HCT116 (cell line): ENCODE results near the gene KRTCAP2. TPM values are rescaled to one million over a fixed set of nuclear protein-coding genes. Genes with fewer than 3 reads are reported as not detected.

Source experiments
- microRNA counts: library from miRNA; unstranded; fragments of <30 nt; microRNA quantifications from one replicate; lab custom pipeline; 2015
- total RNA-seq: library from RNA; stranded (reverse); gene quantifications from one replicate; pipeline ENCODE4 v1.2.1, GENCODE V29; 2021; ENCODE audit not compliant: unreplicated experiment

The KRTCAP2 gene
- total RNA-seq, 1 experiment from 2014 or later = 143 TPM

MicroRNA genes within 50 kb of the gene (microRNA counts, 767-probe panel; counts per million panel counts)
- microRNA hsa-miR-92b-3p (lab: Ali Mortazavi, UCI) = not detected

Other genes with a start within 250 kb of the KRTCAP2 start
- gene PMVK, start 236.6 kb downstream of the KRTCAP2 start, total RNA-seq = 24.0 TPM
- gene PBXIP1, start 217.2 kb downstream of the KRTCAP2 start, total RNA-seq = 12.6 TPM
- gene PYGO2, start 211.5 kb downstream of the KRTCAP2 start, total RNA-seq = 37.2 TPM
- 148 TPM for gene SHC1, start 202.6 kb downstream of the KRTCAP2 start, total RNA-seq
- 229 TPM for gene CKS1B, start 198.6 kb downstream of the KRTCAP2 start, total RNA-seq
- gene FLAD1, start 190.0 kb downstream of the KRTCAP2 start, total RNA-seq = 58.4 TPM
- 0.42 TPM for gene LENEP, start 179.7 kb downstream of the KRTCAP2 start, total RNA-seq
- 57.0 TPM for gene ZBTB7B, start 170.5 kb downstream of the KRTCAP2 start, total RNA-seq
- 2.0 TPM for gene DCST2, start 139.5 kb downstream of the KRTCAP2 start, total RNA-seq
- 0.32 TPM for gene DCST1, start 139.5 kb downstream of the KRTCAP2 start, total RNA-seq
- 149 TPM for gene ADAM15, start 122.0 kb downstream of the KRTCAP2 start, total RNA-seq
- gene EFNA4, start 109.6 kb downstream of the KRTCAP2 start, total RNA-seq = 9.8 TPM
- gene EFNA3, start 94.5 kb downstream of the KRTCAP2 start, total RNA-seq = 20.4 TPM
- 19.7 TPM for gene EFNA1, start 45.4 kb downstream of the KRTCAP2 start, total RNA-seq
- gene SLC50A1, start 37.5 kb downstream of the KRTCAP2 start, total RNA-seq = 49.9 TPM
- 113 TPM for gene DPM3, start 32.8 kb downstream of the KRTCAP2 start, total RNA-seq
- 3.8 TPM for gene TRIM46, start 545 bp upstream of the KRTCAP2 start, total RNA-seq
- 15.9 TPM for gene THBS3, start 34.6 kb upstream of the KRTCAP2 start, total RNA-seq
- gene MTX1, start 35.4 kb upstream of the KRTCAP2 start, total RNA-seq = 69.1 TPM
- gene ENTREP3, start 82.2 kb upstream of the KRTCAP2 start, total RNA-seq = 69.9 TPM
- gene SCAMP3, start 89.1 kb upstream of the KRTCAP2 start, total RNA-seq = 64.2 TPM
- 72.6 TPM for gene CLK2, start 100.2 kb upstream of the KRTCAP2 start, total RNA-seq
- 8.5 TPM for gene HCN3, start 104.2 kb upstream of the KRTCAP2 start, total RNA-seq
- gene PKLR, start 128.1 kb upstream of the KRTCAP2 start, total RNA-seq = 0.17 TPM
- 269 TPM for gene FDPS, start 135.6 kb upstream of the KRTCAP2 start, total RNA-seq
- gene RUSC1, start 147.6 kb upstream of the KRTCAP2 start, total RNA-seq = 69.2 TPM